HG02885 (cell line): ENCODE measurements around the gene CPPED1.
"Not testable (repeated sequence)": the region's sequence is repeated elsewhere in the genome, so short reads cannot be mapped to it uniquely, and the experiment has no call there.

Source experiments
- ATAC-seq: cut with Tn5 transposase; IDR thresholded peaks from one replicate; pipeline ENCODE4 v1.9.1; 2021; ENCODE audit warnings: mild to moderate bottlenecking; ENCODE audit not compliant: unreplicated experiment, poor library complexity

CPPED1 gene

GRCh38 chr16:12771341-12771798 is 32.3 kb downstream of the CPPED1 start:
- no peak for ATAC-seq

DNA sequence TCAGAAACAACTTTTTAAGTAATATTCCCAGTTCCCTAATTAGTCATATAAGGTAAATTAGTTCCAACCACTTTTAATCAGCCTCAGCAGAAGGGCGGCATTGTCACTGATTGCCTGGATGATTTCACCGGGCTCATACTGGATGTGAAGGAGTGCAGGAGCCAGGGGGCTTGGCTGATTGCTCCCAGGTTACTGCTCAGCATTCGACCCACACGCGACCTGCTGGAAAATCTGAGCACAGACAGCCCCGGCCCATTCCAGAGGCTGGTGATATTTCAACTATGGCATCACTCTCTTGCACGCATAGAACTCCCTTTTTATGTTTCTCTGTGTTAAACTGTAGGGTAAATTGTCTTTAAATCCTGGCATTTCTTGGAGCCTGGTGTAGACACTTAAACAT is 34.2 kb downstream of the CPPED1 start:
- no peak for ATAC-seq

DNA sequence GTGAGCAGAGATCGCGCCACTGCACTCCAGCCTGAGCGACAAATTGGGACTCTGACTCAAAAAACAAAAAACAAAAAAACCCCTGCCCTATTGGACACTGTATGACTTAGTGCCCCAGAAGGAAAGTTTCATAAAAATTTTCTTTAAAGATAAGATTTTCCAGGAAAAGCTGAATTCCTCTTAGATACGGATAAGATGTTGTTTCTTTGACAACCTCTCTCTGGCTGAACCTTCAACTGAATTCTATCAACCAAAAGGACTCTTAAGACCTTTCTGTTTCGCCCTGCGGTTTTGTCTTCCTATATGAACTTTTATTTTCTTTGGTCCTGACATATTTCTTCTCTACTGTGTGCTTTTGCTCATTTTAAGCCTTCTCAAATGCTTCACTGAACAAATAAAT is 35.8 kb downstream of the CPPED1 start:
- no peak for ATAC-seq

DNA sequence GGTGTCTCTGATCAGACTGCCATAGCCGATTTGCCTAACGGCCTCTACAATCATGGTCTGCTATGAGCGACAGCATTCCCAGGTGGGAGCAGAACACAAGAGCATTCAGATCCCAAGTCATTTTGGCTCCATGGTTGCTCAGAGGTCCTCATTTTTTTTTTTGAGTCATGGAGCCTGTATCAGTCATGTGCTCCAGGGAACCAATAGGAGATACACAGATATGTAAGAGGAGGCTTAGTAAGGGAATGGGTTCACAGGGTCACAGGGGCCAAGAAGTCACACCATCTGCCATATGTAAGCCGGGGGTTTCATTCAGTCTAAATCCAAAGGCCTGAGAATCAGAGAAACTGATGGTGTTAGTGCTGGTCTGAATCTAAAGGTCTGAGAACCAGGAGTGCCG is 36.8 kb downstream of the CPPED1 start:
- ATAC-seq = no peak

DNA sequence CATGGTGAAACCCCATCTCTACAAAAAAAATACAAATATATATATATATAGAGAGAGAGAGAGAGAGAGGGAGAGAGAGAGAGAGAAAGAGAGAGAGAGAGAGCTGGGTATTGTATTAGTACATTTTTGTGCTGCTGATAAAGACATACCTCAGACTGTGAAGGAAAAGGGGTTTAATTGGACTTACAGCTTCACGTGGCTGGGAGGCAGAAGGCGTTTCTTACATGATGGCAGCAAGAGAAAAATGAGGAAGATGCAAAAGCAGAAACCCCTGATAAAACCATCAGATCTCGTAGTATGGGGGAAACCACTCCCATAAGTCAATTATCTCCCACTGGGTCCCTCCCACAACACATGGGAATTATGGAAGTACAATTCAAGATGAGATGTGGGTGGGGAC is 37.5 kb downstream of the CPPED1 start:
- not testable (repeated sequence) for ATAC-seq

- no peak for ATAC-seq
Measured at GRCh38 chr16:12764813-12765488, 38.7 kb downstream of the CPPED1 start.

DNA sequence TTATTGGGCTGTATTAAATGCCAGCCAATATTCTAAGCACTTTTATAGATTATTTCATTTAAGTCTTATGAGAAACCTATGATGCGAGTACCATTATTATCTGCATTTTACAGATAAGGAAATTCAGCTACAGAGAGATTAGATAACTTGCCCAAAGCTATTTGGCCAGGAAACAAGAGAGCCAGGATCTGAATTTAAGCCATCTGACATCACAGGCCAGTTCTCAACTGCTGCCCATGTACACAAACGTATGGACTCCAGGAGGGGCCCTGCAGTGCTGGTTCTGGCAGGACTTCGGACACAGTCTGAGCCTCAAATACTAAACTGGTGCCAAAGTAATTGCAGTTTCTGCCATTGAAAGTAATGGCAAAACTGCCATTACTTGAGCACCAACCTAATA is 40.2 kb downstream of the CPPED1 start:
- ATAC-seq = no peak

GRCh38 chr16:12760819-12761611 is 42.7 kb downstream of the CPPED1 start:
- ATAC-seq = no peak

- ATAC-seq = no peak
Measured at GRCh38 chr16:12758670-12759558, 44.8 kb downstream of the CPPED1 start.

DNA sequence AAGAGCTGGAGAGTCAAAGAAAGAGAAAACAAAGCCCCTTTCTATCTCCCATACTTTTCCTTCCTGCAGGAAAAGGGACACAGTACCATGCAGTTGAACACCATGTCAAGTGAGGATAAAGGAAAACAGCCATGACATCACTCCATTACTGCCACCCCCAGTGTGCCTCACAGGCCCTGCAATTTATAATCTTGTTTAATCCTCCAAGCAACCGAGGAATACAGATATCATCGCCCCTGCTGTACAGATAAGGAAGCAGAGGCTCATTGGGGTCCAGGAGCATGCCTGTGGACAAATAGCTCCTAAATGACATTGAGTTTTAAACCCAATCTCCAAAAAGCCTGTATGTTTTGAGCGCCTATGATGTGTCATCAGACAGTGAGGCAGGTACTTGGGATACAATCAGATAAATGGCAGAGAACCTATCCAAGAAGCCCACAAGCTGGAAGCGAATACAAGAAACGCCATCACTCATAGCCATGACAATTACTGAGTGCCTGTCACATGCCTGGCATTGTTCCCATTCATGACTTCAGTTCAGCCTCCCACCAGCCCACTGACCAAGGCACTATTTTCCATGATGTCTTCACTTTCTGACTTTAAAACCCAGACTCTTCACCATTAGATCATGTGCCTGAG is 45.5 kb downstream of the CPPED1 start:
- no peak for ATAC-seq

- no peak for ATAC-seq
Measured at GRCh38 chr16:12757546-12757945, 46.1 kb downstream of the CPPED1 start.

DNA sequence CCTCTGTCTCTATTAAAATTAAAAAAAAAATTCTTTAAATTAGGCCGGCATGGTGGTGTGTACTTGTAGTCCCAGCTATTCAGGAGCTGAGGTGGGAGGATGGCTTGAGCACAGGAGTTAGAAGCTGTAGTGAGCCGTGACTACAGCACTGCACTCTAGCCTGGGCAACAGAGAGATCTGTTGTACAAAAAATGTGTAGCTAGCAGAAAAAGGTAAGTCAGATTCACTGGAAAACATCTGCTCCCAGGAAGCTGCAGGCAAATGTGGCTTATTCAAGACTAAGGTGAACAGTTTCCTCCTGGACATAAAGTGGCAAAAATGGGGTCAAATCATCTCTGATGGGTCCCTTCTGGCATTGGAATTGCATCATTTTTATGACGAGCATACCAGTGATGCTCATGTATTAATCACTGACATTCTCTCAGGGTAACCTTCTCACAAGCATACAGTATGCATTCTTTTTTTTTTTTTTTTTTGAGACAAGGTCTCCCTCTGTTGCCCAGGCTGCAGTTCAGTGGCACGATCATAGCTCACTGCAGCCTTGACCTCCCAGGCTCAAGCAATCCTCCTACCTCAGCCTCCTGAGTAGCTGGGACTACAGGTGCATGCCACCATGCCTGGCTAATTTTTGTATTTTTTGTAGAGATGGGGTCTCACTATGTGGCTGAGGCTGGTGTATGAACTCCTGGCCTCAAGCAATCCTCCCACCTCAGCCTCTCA is 48.7 kb downstream of the CPPED1 start:
- no peak for ATAC-seq

DNA sequence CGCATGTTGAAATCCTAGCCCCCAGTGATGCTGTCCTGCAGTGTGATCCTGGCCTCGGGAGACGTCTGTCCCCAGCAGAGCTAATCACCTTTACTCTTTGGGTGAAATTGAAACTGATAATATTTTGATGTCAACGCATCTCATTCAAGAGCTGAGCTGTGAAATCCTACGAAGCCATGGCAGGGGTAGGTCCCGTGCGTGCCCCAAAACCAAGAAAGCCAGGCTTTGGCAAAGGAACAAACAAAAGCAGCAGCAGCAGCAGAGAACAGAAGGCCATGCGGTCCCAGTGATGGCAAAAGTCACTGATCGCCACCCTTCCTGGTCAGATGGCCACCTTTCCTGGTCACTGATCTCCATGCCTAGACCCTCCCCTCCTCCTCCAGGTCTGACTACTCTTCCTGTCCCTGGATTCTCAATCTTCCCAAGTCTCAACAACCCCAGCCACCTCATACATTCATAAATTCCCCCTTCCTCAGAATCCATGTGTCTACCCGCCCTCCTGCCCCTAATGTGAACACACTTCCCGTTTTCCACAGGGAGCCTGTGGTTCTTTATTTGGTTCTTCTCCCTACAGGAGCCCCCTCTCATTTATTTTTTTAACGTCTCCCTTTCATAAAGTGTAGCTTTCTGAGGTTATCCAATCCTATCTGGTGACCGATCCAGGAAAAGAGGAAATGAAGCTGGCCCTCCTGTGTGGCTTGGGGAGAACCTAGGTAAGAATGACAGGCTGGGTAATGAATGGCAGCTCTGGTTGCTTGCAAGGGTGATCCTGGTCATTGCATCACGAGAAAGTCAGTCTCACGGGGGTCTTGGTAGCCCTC is 50.3 kb downstream of the CPPED1 start:
- no peak for ATAC-seq

GRCh38 chr16:12752159-12752558 is 51.5 kb downstream of the CPPED1 start:
- ATAC-seq = no peak

GRCh38 chr16:12750554-12750918 is 53.2 kb downstream of the CPPED1 start:
- ATAC-seq = no peak

DNA sequence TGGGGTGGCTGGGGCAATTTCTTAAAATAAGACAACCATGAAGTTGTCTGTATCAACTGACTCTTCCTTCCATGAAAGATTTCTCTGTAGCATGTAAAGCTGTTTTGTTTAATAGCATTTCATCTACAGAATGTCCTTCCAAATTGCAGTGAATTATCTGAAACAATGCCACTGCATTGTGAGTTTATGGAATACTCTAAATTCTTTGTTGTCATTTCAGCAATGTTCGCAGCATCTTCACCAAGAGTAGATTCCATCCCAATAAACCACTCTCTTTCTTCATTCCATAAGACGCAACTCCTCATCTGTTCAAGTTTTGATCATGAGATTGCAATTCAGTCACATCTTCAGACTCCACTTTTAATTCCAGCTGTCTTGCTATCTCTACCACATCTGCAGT is 54.6 kb downstream of the CPPED1 start:
- no peak for ATAC-seq

GRCh38 chr16:12747827-12748226 is 55.9 kb downstream of the CPPED1 start:
- ATAC-seq = no peak

GRCh38 chr16:12747261-12747660 is 56.4 kb downstream of the CPPED1 start:
- ATAC-seq = no peak

- ATAC-seq = no peak
Measured at GRCh38 chr16:12744860-12745259, 58.8 kb downstream of the CPPED1 start.
